Retinal pigment epithelial cell (primary cell): Measurements from ENCODE around the gene CNDP1.
"Not testable (repeated sequence)": the region's sequence is repeated elsewhere in the genome, so short reads cannot be mapped to it uniquely, and the experiment has no call there.

Source experiments
- DNase-seq: peaks from one replicate; pipeline ENCODE4 v3.0.0-alpha.2; 2010; ENCODE audit warnings: low read depth
- H3K4me3 ChIP-seq: 2 replicates; pipeline ENCODE4 v1.5.1; 2011; ENCODE audit warnings: mild to moderate bottlenecking, low read length, control low read depth, moderate library complexity
- CTCF ChIP-seq: conservative IDR thresholded peaks from 2 replicates; pipeline ENCODE4 v1.5.1; 2011; ENCODE audit warnings: low read depth, low read length, control low read depth, inconsistent platforms

The CNDP1 gene

GRCh38 chr18:74498712-74499627 is 35.3 kb upstream of the CNDP1 start:
- no peak for DNase-seq
- TF ChIP-seq CTCF, result no peak
- H3K4me3 ChIP-seq, result no peak overlapping the region

- no peak for DNase-seq
- H3K4me3 ChIP-seq, result no peak overlapping the region
- no peak for TF ChIP-seq CTCF
Observed at GRCh38 chr18:74499633-74500032, 34.7 kb upstream of the CNDP1 start.

GRCh38 chr18:74500372-74500771 is 33.9 kb upstream of the CNDP1 start:
- H3K4me3 ChIP-seq, result no peak overlapping the region
- no peak for TF ChIP-seq CTCF
- no peak for DNase-seq

GRCh38 chr18:74500774-74501173 is 33.5 kb upstream of the CNDP1 start:
- not testable (repeated sequence) for DNase-seq, H3K4me3 ChIP-seq

- TF ChIP-seq CTCF, result no peak
- H3K4me3 ChIP-seq, result no peak overlapping the region
- DNase-seq, result no peak
Observed at GRCh38 chr18:74501386-74501785, 32.9 kb upstream of the CNDP1 start.

GRCh38 chr18:74503137-74503536 is 31.2 kb upstream of the CNDP1 start:
- no peak for DNase-seq
- TF ChIP-seq CTCF, result no peak
- no peak overlapping the region for H3K4me3 ChIP-seq

- no peak for TF ChIP-seq CTCF
- no peak for DNase-seq
- H3K4me3 ChIP-seq, result no peak overlapping the region
Observed at GRCh38 chr18:74505776-74506175, 28.5 kb upstream of the CNDP1 start.
